HCT116 (cell line): ENCODE results near the gene DIO1. TPM values are rescaled to one million over a fixed set of nuclear protein-coding genes. Genes with fewer than 3 reads are reported as not detected.

Source experiments
- ATAC-seq: fragments of 200-7000 bp; cut with Tn5 transposase; 2 replicates; pipeline ENCODE4 v1.9.1; 2020; ENCODE audit warnings: mild to moderate bottlenecking, moderate library complexity
- BruUV-seq: library from RNA; stranded (reverse); fragments of 400-500 nt; replicated peaks from 2 replicates; lab custom pipeline; 2021; lab: Mats Ljungman, UMichigan
- CTCF ChIA-PET: fragments of 300-600 bp; sonication (Branson Sonifier 250); formaldehyde crosslinking; loops from one replicate; lab custom pipeline; 2021; ENCODE audit warnings: antibody characterized with exemption; lab: Charles Lee
- POLR2A ChIA-PET: fragments of 300-600, 350-600 bp; sonication (Branson Sonifier 250); formaldehyde crosslinking; loops from one replicate; lab custom pipeline; 2021; ENCODE audit warnings: antibody characterized with exemption; lab: Charles Lee
- RAD21 ChIA-PET, 2 experiments: fragments of 300-600 bp; sonication (Branson Sonifier 250); formaldehyde crosslinking; loops; one replicate each; lab custom pipeline; 2023; ENCODE audit warnings: low total read pairs in 2 of 2; ENCODE audit not compliant: uncharacterized antibody in 2 of 2, unreplicated experiment in 2 of 2, low non-redundant PET in 1 of 2; lab: Charles Lee
- DNase-seq: peaks from one replicate; pipeline ENCODE4 v3.0.0-alpha.2; 2010; ENCODE audit warnings: low read depth, low spot score
- H2AFZ ChIP-seq: fragments of 200-600 bp; shearing (Covaris generic), sonication (generic); 2 replicates; pipeline ENCODE4 v1.6.1; 2017; ENCODE audit warnings: low read depth, mixed run types, mixed read lengths, antibody characterized with exemption, low read length; ENCODE audit not compliant: poor library complexity, severe bottlenecking
- H3K27ac ChIP-seq: 2 replicates; pipeline ENCODE4 v1.5.1; 2012; ENCODE audit warnings: low read depth, low read length
- H3K27me3 ChIP-seq: fragments of 200-600 bp; sonication (generic); 2 replicates; pipeline ENCODE4 v1.6.1; 2016; ENCODE audit warnings: mixed run types, low read length, mixed read lengths; ENCODE audit not compliant: insufficient read depth
- H3K36me3 ChIP-seq, 2 experiments: fragments of 200-500 bp in 1 of 2; fragments of 200-600 bp in 1 of 2; sonication (Bioruptor generic) in 1 of 2; sonication (generic) in 1 of 2; 2 replicates each; pipeline versions ENCODE4 v1.5.1 to v1.6.1; 2014 to 2016; ENCODE audit warnings: low read length in 2 of 2, inconsistent platforms in 1 of 2, mixed read lengths in 1 of 2, mixed run types in 1 of 2; ENCODE audit not compliant: insufficient read depth in 2 of 2, control insufficient read depth in 1 of 2
- H3K4me1 ChIP-seq, 2 experiments: fragments of 200-600 bp in 1 of 2; sonication (generic) in 1 of 2; 2 replicates each; pipeline versions ENCODE4 v1.5.1 to v1.6.1; 2012 to 2017; ENCODE audit warnings: low read length in 2 of 2, inconsistent platforms in 1 of 2, mild to moderate bottlenecking in 1 of 2, mixed read lengths in 1 of 2, mixed run types in 1 of 2, moderate library complexity in 1 of 2; ENCODE audit not compliant: insufficient read depth in 2 of 2, control insufficient read depth in 1 of 2
- H3K4me2 ChIP-seq: fragments of 200-600 bp; sonication (generic); 2 replicates; pipeline ENCODE4 v1.6.1; 2017; ENCODE audit warnings: mixed run types, low read length, mixed read lengths
- H3K4me3 ChIP-seq, 2 experiments: fragments of 200-600 bp in 1 of 2; sonication (generic) in 1 of 2; replicated peaks in 1 of 2; 2 replicates each; pipeline ENCODE4 v1.5.1; 2011 to 2016; ENCODE audit warnings: low read length in 2 of 2, control low read depth in 1 of 2, low read depth in 1 of 2, mild to moderate bottlenecking in 1 of 2, mixed read lengths in 1 of 2, mixed run types in 1 of 2
- H3K79me2 ChIP-seq: fragments of 200-600 bp; sonication (generic); 2 replicates; pipeline ENCODE4 v1.6.1; 2017; ENCODE audit warnings: mild to moderate bottlenecking, mixed run types, low read length, moderate library complexity, mixed read lengths; ENCODE audit not compliant: insufficient read depth
- H3K9ac ChIP-seq: fragments of 200-600 bp; sonication (generic); 2 replicates; pipeline ENCODE4 v1.6.1; 2016; ENCODE audit warnings: low read length, mixed read lengths
- H3K9me2 ChIP-seq: fragments of 200-600 bp; sonication (generic), shearing (Covaris generic); 2 replicates; pipeline ENCODE4 v1.6.1; 2017; ENCODE audit warnings: mixed run types, mild to moderate bottlenecking, moderate library complexity; ENCODE audit not compliant: insufficient read depth
- H3K9me3 ChIP-seq, 2 experiments: fragments of 200-500 bp in 1 of 2; fragments of 200-600 bp in 1 of 2; sonication (Bioruptor generic) in 1 of 2; sonication (generic) in 1 of 2; 2 replicates each; pipeline ENCODE4 v1.6.1; 2014 to 2017; ENCODE audit warnings: low read length in 2 of 2, mixed read lengths in 2 of 2, inconsistent platforms in 1 of 2, low read depth in 1 of 2, mild to moderate bottlenecking in 1 of 2, mixed run types in 1 of 2, moderate library complexity in 1 of 2; ENCODE audit not compliant: control insufficient read depth in 1 of 2, insufficient read depth in 1 of 2
- H4K20me1 ChIP-seq: fragments of 200-600 bp; sonication (generic), shearing (Covaris generic); 2 replicates; pipeline ENCODE4 v1.6.1; 2017; ENCODE audit warnings: mixed run types, mild to moderate bottlenecking, moderate library complexity; ENCODE audit not compliant: insufficient read depth
- CBX3 ChIP-seq: IDR thresholded peaks from 2 replicates; pipeline ENCODE4 v1.6.1; 2012; ENCODE audit warnings: low read depth
- CEBPB ChIP-seq: IDR thresholded peaks from 2 replicates; pipeline ENCODE4 v1.6.1; 2012; ENCODE audit warnings: low read depth
- CTCF ChIP-seq, 3 experiments: fragments of 200-600 bp in 1 of 3; sonication (generic) in 1 of 3; IDR thresholded peaks in 2 of 3; conservative IDR thresholded peaks in 1 of 3; 2 replicates each; pipeline ENCODE4 v1.5.1; 2012 to 2017; ENCODE audit warnings: low read depth in 2 of 3, low read length in 2 of 3, antibody characterized with exemption in 1 of 3, borderline replicate concordance in 1 of 3, control low read depth in 1 of 3, mild to moderate bottlenecking in 1 of 3, mixed read lengths in 1 of 3, mixed run types in 1 of 3, moderate library complexity in 1 of 3; ENCODE audit not compliant: insufficient read depth in 1 of 3
- EGR1 ChIP-seq: IDR thresholded peaks from 2 replicates; pipeline ENCODE4 v1.6.1; 2012; ENCODE audit warnings: low read depth
- ELF1 ChIP-seq: IDR thresholded peaks from 2 replicates; pipeline ENCODE4 v1.6.1; 2012; ENCODE audit warnings: low read depth, borderline replicate concordance
- EZH2phosphoT487 ChIP-seq: fragments of 200-600 bp; IDR thresholded peaks from 2 replicates; pipeline ENCODE4 v1.6.1; 2018; ENCODE audit warnings: antibody characterized with exemption, borderline replicate concordance
- FOSL1 ChIP-seq: IDR thresholded peaks from 2 replicates; pipeline ENCODE4 v1.6.1; 2012; ENCODE audit warnings: low read depth
- POLR2A ChIP-seq: IDR thresholded peaks from 2 replicates; pipeline ENCODE4 v1.7.0; 2011; ENCODE audit warnings: borderline replicate concordance; ENCODE audit not compliant: insufficient read depth, insufficient read length; ENCODE audit errors: extremely low read depth
- POLR2AphosphoS5 ChIP-seq: IDR thresholded peaks from 2 replicates; pipeline ENCODE4 v1.6.1; 2011; ENCODE audit warnings: mild to moderate bottlenecking, low read depth, low read length, moderate library complexity
- RAD21 ChIP-seq: IDR thresholded peaks from 2 replicates; pipeline ENCODE4 v1.6.1; 2012; ENCODE audit warnings: low read depth, mild to moderate bottlenecking
- REST ChIP-seq: IDR thresholded peaks from 2 replicates; pipeline ENCODE4 v1.6.1; 2012; ENCODE audit warnings: low read depth
- SIN3A ChIP-seq: IDR thresholded peaks from 2 replicates; pipeline ENCODE4 v1.6.1; 2012; ENCODE audit warnings: low read depth
- SP1 ChIP-seq: IDR thresholded peaks from 2 replicates; pipeline ENCODE4 v1.6.1; 2012; ENCODE audit warnings: low read depth
- SRF ChIP-seq: IDR thresholded peaks from 2 replicates; pipeline ENCODE4 v1.6.1; 2012; ENCODE audit warnings: low read depth
- TCF7L2 ChIP-seq: IDR thresholded peaks from 2 replicates; pipeline ENCODE4 v1.7.0; 2011; ENCODE audit warnings: borderline replicate concordance, inconsistent platforms; ENCODE audit not compliant: insufficient read depth, insufficient read length; ENCODE audit errors: extremely low read depth
- ZBTB33 ChIP-seq: IDR thresholded peaks from 2 replicates; pipeline ENCODE4 v1.6.1; 2011; ENCODE audit warnings: mild to moderate bottlenecking, low read length, moderate library complexity; ENCODE audit not compliant: insufficient replicate concordance; ENCODE audit errors: extremely low read depth
- intact Hi-C: fragments of 100-400 bp; cut with micrococcal nuclease; formaldehyde crosslinking; loops from 2 replicates; pipeline ENCODE4 v1.10.0; 2022
- total RNA-seq: library from RNA; stranded (reverse); gene quantifications from one replicate; pipeline ENCODE4 v1.2.1, GENCODE V29; 2021; ENCODE audit not compliant: unreplicated experiment
- TF ChIP-seq, protein P1 (sequence below): IDR thresholded peaks from 2 replicates; pipeline ENCODE4 v1.6.1; 2012

The DIO1 gene
- total RNA-seq, 1 experiment from 2014 or later, result not detected

DNA sequence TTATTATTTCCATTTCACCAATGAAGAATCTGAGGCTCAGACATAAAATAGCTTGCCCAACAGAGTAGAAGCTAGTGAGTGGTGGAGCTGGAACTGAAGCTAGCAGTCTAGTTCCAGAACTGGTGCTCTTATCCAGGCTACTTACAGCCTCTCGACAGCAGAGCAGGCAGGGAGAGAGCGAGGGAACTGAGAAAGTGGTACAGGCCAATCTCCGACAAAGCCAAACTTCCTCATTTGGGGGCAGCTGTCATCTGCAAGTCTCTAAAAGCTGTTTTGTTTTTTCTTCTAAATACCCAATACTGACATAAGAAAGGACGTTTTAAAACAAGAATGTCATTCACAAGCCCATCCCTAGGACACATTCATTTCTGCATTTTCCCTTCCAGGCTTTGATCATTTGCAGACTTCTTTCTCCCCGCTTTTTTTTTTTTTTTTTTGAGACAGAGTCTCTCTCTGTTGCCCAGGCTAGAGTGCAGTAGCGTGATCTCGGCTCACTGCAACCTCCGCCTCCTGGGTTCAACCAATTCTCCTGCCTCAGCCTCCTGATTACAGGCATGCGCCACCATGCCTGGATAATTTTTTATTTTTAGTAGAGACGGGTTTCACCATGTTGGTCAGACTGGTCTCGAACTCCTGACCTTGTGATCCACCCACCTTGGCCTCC, 24.4 kb upstream of the DIO1 start (continued):
- no peak for TF ChIP-seq EGR1
- TF ChIP-seq FOSL1, result no peak
- no peak for TF ChIP-seq POLR2AphosphoS5
- TF ChIP-seq TCF7L2, result no peak
- no peak for TF ChIP-seq ELF1
- no peak for TF ChIP-seq SRF
- TF ChIP-seq SP1, result no peak
- TF ChIP-seq CEBPB, result no peak
- TF ChIP-seq EZH2phosphoT487, result no peak
- TF ChIP-seq POLR2A, result no peak

- no peak overlapping the region for H3K4me3 ChIP-seq
- H2AFZ ChIP-seq, result no peak overlapping the region
- H3K27me3 ChIP-seq, result no peaks in the 10 kb centered on the region
- no TSS peak for BruUV-seq
- DNase-seq, result no peak
- H3K9me3 ChIP-seq, result no peaks in the 10 kb centered on the region
- H3K9ac ChIP-seq, result no peak overlapping the region
- H3K9me2 ChIP-seq, result no peaks in the 10 kb centered on the region
- POLR2A ChIA-PET, result interaction anchor here (1.3 kb wide), 1 partner anchor 10 kb away, joined by 3 read pairs; no protein-coding TSS in a partner anchor
- H3K4me2 ChIP-seq, result no peak overlapping the region
- no peak overlapping the region for H3K27ac ChIP-seq
- CTCF ChIA-PET, result interaction anchor here (2.1 to 2.3 kb wide), 2 partner anchors 10 to 88 kb away, joined by 7 to 12 read pairs; no protein-coding TSS in a partner anchor
- intact Hi-C loops, result no loop called here
- H4K20me1 ChIP-seq, result no peaks in the 10 kb centered on the region
- no peaks in the 10 kb centered on the region for H3K4me1 ChIP-seq
- no peaks in the 10 kb centered on the region for H3K79me2 ChIP-seq
- RAD21 ChIA-PET, result no interaction called here
- no peak for ATAC-seq
- peaks cover 3 to 10% of the 10 kb centered on the region in 2 experiments; a peak in 2 of 4 replicates for H3K36me3 ChIP-seq
- no peak for TF ChIP-seq ZBTB33
- no peak for TF ChIP-seq POLR2AphosphoS5
- TF ChIP-seq CTCF (IDR thresholded peaks at IDR 0.05 in 2 of 3, conservative IDR thresholded peaks at IDR 0.05 in 1 of 3; ENCODE audit: borderline replicate concordance in 1 of 3, insufficient read depth in 1 of 3, low read depth in 2 of 3, low read length in 2 of 3), result no peak
- TF ChIP-seq RAD21, result no peak
- TF ChIP-seq CEBPB, result no peak
- TF ChIP-seq POLR2A, result no peak
- TF ChIP-seq, protein P1, sequence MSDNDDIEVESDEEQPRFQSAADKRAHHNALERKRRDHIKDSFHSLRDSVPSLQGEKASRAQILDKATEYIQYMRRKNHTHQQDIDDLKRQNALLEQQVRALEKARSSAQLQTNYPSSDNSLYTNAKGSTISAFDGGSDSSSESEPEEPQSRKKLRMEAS, result no peak
- TF ChIP-seq SP1, result no peak
- no peak for TF ChIP-seq SRF
- TF ChIP-seq SIN3A, result no peak
- no peak for TF ChIP-seq FOSL1
- TF ChIP-seq TCF7L2, result no peak
- no peak for TF ChIP-seq REST
- TF ChIP-seq CBX3, result no peak
These were observed 22.8 kb upstream of the DIO1 start for GRCh38 chr1:53871221-53871620.
